ENCODE results near the gene RNF141. TPM values are rescaled to one million over a fixed set of nuclear protein-coding genes. Genes with fewer than 3 reads are reported as not detected.
A peak's percentile ranks its signal among the peaks of the same experiment; 100 is the strongest.

Gene RNF141
- total and polyA plus RNA-seq, 3 experiments from 2014 or later: 19.2 to 20.0 (median 19.6) TPM

- no peak overlapping the region for H3K4me3 ChIP-seq (ENCODE audit: low read length)
- peaks cover 35% of the 10 kb centered on the region for H3K36me3 ChIP-seq (ENCODE audit: insufficient read depth, low read length)
- Mint-ChIP-seq H3K27ac (peak overlapping the region in 3 of 8 donors; percentile 6 to 51 (median 9)), H3K36me3 (peaks cover 0 to 77% (median 24%) of the 10 kb centered on the region in 3 donors), H3K4me1 (no peaks in the 10 kb centered on the region), H3K27me3 (no peaks in the 10 kb centered on the region), H3K9me3 (no peaks in the 10 kb centered on the region), H3K4me3 (no peak overlapping the region)
- no peaks in the 10 kb centered on the region for H3K4me1 ChIP-seq (ENCODE audit: insufficient read depth, low read length)
- no peaks in the 10 kb centered on the region for H3K9me3 ChIP-seq (ENCODE audit: low read length)
- CTCF ChIA-PET: no interaction called here
- H3K27ac ChIP-seq (ENCODE audit: low read depth, low read length): no peak overlapping the region
- DNase-seq: no peak
- H3K27me3 ChIP-seq (ENCODE audit: insufficient read depth, low read length, poor library complexity, severe bottlenecking): no peaks in the 10 kb centered on the region
- POLR2A ChIA-PET: no interaction called here
These were observed 37.1 kb downstream of the RNF141 start for GRCh38 chr11:10503777-10504480.

GRCh38 chr11:10503221-10503620 lies 37.8 kb downstream of the RNF141 start:
- Mint-ChIP-seq H3K27ac (peak overlapping the region in 4 of 8 donors; percentile 4 to 63 (median 60)), H3K4me1 (no peaks in the 10 kb centered on the region), H3K9me3 (no peaks in the 10 kb centered on the region), H3K4me3 (no peak overlapping the region), H3K36me3 (peaks cover 0 to 82% (median 24%) of the 10 kb centered on the region in 3 donors), H3K27me3 (no peaks in the 10 kb centered on the region)
- no peak overlapping the region for H3K4me3 ChIP-seq (ENCODE audit: low read length)
- no peaks in the 10 kb centered on the region for H3K27me3 ChIP-seq (ENCODE audit: insufficient read depth, low read length, poor library complexity, severe bottlenecking)
- no peak for DNase-seq
- no peak overlapping the region for H3K27ac ChIP-seq (ENCODE audit: low read depth, low read length)
- no peaks in the 10 kb centered on the region for H3K9me3 ChIP-seq (ENCODE audit: low read length)
- H3K36me3 ChIP-seq (ENCODE audit: insufficient read depth, low read length): peaks cover 38% of the 10 kb centered on the region
- ChIA-PET CTCF (no interaction called here), POLR2A (no interaction called here)
- no peaks in the 10 kb centered on the region for H3K4me1 ChIP-seq (ENCODE audit: insufficient read depth, low read length)

GRCh38 chr11:10502770-10503169 lies 38.2 kb downstream of the RNF141 start:
- H3K4me3 Mint-ChIP-seq: no peak overlapping the region
- peak overlapping the region in 5 of 8 donors; percentile 4 to 69 (median 61) for H3K27ac Mint-ChIP-seq
- H3K4me3 ChIP-seq (ENCODE audit: low read length): no peak overlapping the region
- no peaks in the 10 kb centered on the region for H3K4me1 ChIP-seq (ENCODE audit: insufficient read depth, low read length)
- peaks cover 41% of the 10 kb centered on the region for H3K36me3 ChIP-seq (ENCODE audit: insufficient read depth, low read length)
- H3K27me3 Mint-ChIP-seq: no peaks in the 10 kb centered on the region
- H3K36me3 Mint-ChIP-seq: peaks cover 0 to 87% (median 28%) of the 10 kb centered on the region in 3 donors
- H3K27ac ChIP-seq (ENCODE audit: low read depth, low read length): no peak overlapping the region
- no peaks in the 10 kb centered on the region for H3K27me3 ChIP-seq (ENCODE audit: insufficient read depth, low read length, poor library complexity, severe bottlenecking)
- CTCF ChIA-PET: no interaction called here
- no peak for DNase-seq
- POLR2A ChIA-PET: no interaction called here
- no peaks in the 10 kb centered on the region for H3K9me3 ChIP-seq (ENCODE audit: low read length)
- H3K9me3 Mint-ChIP-seq: no peaks in the 10 kb centered on the region
- H3K4me1 Mint-ChIP-seq: no peaks in the 10 kb centered on the region

GRCh38 chr11:10502065-10502680 lies 38.8 kb downstream of the RNF141 start:
- ChIA-PET CTCF (no interaction called here), POLR2A (no interaction called here)

GRCh38 chr11:10500757-10501684 lies 40.0 kb downstream of the RNF141 start:
- H3K9me3 Mint-ChIP-seq: no peaks in the 10 kb centered on the region
- CTCF ChIA-PET: no interaction called here
- no peaks in the 10 kb centered on the region for H3K4me1 Mint-ChIP-seq
- peak overlapping the region in 2 of 8 donors; percentile 63 to 68 for H3K27ac Mint-ChIP-seq
- POLR2A ChIA-PET: no interaction called here
- H3K27me3 ChIP-seq (ENCODE audit: insufficient read depth, low read length, poor library complexity, severe bottlenecking): no peaks in the 10 kb centered on the region
- no peak overlapping the region for H3K4me3 Mint-ChIP-seq
- H3K36me3 ChIP-seq (ENCODE audit: insufficient read depth, low read length): peaks cover 36% of the 10 kb centered on the region
- DNase-seq: no peak
- peaks cover 0 to 92% (median 31%) of the 10 kb centered on the region in 3 donors for H3K36me3 Mint-ChIP-seq
- H3K9me3 ChIP-seq (ENCODE audit: low read length): no peaks in the 10 kb centered on the region
- H3K4me3 ChIP-seq (ENCODE audit: low read length): no peak overlapping the region
- H3K4me1 ChIP-seq (ENCODE audit: insufficient read depth, low read length): no peaks in the 10 kb centered on the region
- H3K27ac ChIP-seq (ENCODE audit: low read depth, low read length): no peak overlapping the region
- H3K27me3 Mint-ChIP-seq: no peaks in the 10 kb centered on the region

More at GRCh38 chr11:10502065-10502680, 38.8 kb downstream of the RNF141 start:
- Histone ChIP-seq H3K36me3 (ENCODE audit: insufficient read depth, low read length) (peaks cover 46% of the 10 kb centered on the region), H3K27me3 (ENCODE audit: insufficient read depth, low read length, poor library complexity, severe bottlenecking) (no peaks in the 10 kb centered on the region), H3K4me3 (ENCODE audit: low read length) (no peak overlapping the region), H3K27ac (ENCODE audit: low read depth, low read length) (no peak overlapping the region), H3K9me3 (ENCODE audit: low read length) (no peaks in the 10 kb centered on the region), H3K4me1 (ENCODE audit: insufficient read depth, low read length) (no peaks in the 10 kb centered on the region)
- H3K36me3 Mint-ChIP-seq: peaks cover 0 to 92% (median 29%) of the 10 kb centered on the region in 3 donors
- no peak overlapping the region for H3K4me3 Mint-ChIP-seq
- DNase-seq: no peak
- peak overlapping the region in 5 of 8 donors; percentile 55 to 85 (median 61) for H3K27ac Mint-ChIP-seq
- no peaks in the 10 kb centered on the region for H3K9me3 Mint-ChIP-seq
- H3K4me1 Mint-ChIP-seq: no peaks in the 10 kb centered on the region
- no peaks in the 10 kb centered on the region for H3K27me3 Mint-ChIP-seq

GRCh38 chr11:10499874-10500601 lies 40.9 kb downstream of the RNF141 start:
- Mint-ChIP-seq H3K9me3 (no peaks in the 10 kb centered on the region), H3K27ac (no peak overlapping the region), H3K27me3 (no peaks in the 10 kb centered on the region), H3K36me3 (peaks cover 0 to 91% (median 26%) of the 10 kb centered on the region in 3 donors), H3K4me3 (no peak overlapping the region), H3K4me1 (no peaks in the 10 kb centered on the region)
- H3K36me3 ChIP-seq (ENCODE audit: insufficient read depth, low read length): peaks cover 33% of the 10 kb centered on the region
- DNase-seq: no peak
- H3K4me1 ChIP-seq (ENCODE audit: insufficient read depth, low read length): no peaks in the 10 kb centered on the region
- H3K9me3 ChIP-seq (ENCODE audit: low read length): no peaks in the 10 kb centered on the region
- CTCF ChIA-PET: no interaction called here
- H3K27me3 ChIP-seq (ENCODE audit: insufficient read depth, low read length, poor library complexity, severe bottlenecking): no peaks in the 10 kb centered on the region
- H3K4me3 ChIP-seq (ENCODE audit: low read length): no peak overlapping the region
- H3K27ac ChIP-seq (ENCODE audit: low read depth, low read length): no peak overlapping the region
- POLR2A ChIA-PET: no interaction called here

- H3K27ac Mint-ChIP-seq: peak overlapping the region in 1 of 8 donors; percentile 68
- no peaks in the 10 kb centered on the region for H3K9me3 Mint-ChIP-seq
These were observed 41.5 kb downstream of the RNF141 start for GRCh38 chr11:10499452-10499851.

More at GRCh38 chr11:10499452-10499851, 41.5 kb downstream of the RNF141 start:
- no peaks in the 10 kb centered on the region for H3K27me3 Mint-ChIP-seq
- no peak for DNase-seq
- H3K4me3 Mint-ChIP-seq: no peak overlapping the region
- no peaks in the 10 kb centered on the region for H3K4me1 Mint-ChIP-seq
- H3K27me3 ChIP-seq (ENCODE audit: insufficient read depth, low read length, poor library complexity, severe bottlenecking): no peaks in the 10 kb centered on the region
- H3K4me1 ChIP-seq (ENCODE audit: insufficient read depth, low read length): no peaks in the 10 kb centered on the region
- H3K36me3 ChIP-seq (ENCODE audit: insufficient read depth, low read length): peaks cover 37% of the 10 kb centered on the region
- ChIA-PET CTCF (no interaction called here), POLR2A (no interaction called here)
- H3K27ac ChIP-seq (ENCODE audit: low read depth, low read length): no peak overlapping the region
- H3K4me3 ChIP-seq (ENCODE audit: low read length): no peak overlapping the region
- peaks cover 0 to 91% (median 28%) of the 10 kb centered on the region in 3 donors for H3K36me3 Mint-ChIP-seq
- no peaks in the 10 kb centered on the region for H3K9me3 ChIP-seq (ENCODE audit: low read length)

Measured in CD8-positive, alpha-beta memory T cell (primary cell).